ENCODE measurements around the gene SHROOM4. TPM values are rescaled to one million over a fixed set of nuclear protein-coding genes. Genes with fewer than 3 reads are reported as not detected.

SHROOM4 gene
- total RNA-seq, 2 experiments from 2014 or later: not detected

DNA sequence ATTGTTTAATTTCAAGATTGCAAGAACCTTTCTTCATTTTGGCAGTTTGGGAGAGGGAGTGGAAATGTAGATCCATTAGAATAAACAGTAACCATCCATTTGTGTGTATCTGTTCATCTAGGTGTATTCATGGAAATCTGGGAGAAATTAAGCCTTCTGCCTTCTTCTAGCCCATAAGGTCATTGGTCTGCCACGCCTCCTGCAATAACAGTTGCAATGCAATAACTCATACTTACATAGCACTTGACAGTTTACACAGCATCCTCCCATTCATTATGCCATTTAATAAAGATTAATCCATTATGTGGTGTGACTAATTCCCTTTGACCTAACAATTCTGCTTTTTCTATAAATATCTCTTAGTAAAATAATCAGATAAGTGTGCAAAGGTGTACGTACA is 42.6 kb downstream of the SHROOM4 start:
- H3K27ac ChIP-seq (ENCODE audit: low read depth, low read length, poor library complexity, severe bottlenecking): no peak overlapping the region
- intact Hi-C loops (cut with micrococcal nuclease; ENCODE audit: unreplicated experiment): no loop called here
- ChIA-PET CTCF (ENCODE audit: unreplicated experiment) (no interaction called here), POLR2A (no interaction called here)
- H2AFZ ChIP-seq (ENCODE audit: low read length): no peak overlapping the region
- H4K20me1 ChIP-seq (ENCODE audit: insufficient read depth, low read length): no peaks in the 10 kb centered on the region
- no peaks in the 10 kb centered on the region for H3K36me3 ChIP-seq (ENCODE audit: insufficient read depth, low read length)
- no peak overlapping the region for H3K4me3 ChIP-seq (ENCODE audit: low read depth, low read length, poor library complexity, severe bottlenecking)
- no peak for DNase-seq (ENCODE audit: low spot score)
- H3K4me1 ChIP-seq (ENCODE audit: insufficient read depth, low read length, poor library complexity, severe bottlenecking): no peaks in the 10 kb centered on the region
- no TSS peak for BruUV-seq (replicated peaks)
- TF ChIP-seq, protein P1, sequence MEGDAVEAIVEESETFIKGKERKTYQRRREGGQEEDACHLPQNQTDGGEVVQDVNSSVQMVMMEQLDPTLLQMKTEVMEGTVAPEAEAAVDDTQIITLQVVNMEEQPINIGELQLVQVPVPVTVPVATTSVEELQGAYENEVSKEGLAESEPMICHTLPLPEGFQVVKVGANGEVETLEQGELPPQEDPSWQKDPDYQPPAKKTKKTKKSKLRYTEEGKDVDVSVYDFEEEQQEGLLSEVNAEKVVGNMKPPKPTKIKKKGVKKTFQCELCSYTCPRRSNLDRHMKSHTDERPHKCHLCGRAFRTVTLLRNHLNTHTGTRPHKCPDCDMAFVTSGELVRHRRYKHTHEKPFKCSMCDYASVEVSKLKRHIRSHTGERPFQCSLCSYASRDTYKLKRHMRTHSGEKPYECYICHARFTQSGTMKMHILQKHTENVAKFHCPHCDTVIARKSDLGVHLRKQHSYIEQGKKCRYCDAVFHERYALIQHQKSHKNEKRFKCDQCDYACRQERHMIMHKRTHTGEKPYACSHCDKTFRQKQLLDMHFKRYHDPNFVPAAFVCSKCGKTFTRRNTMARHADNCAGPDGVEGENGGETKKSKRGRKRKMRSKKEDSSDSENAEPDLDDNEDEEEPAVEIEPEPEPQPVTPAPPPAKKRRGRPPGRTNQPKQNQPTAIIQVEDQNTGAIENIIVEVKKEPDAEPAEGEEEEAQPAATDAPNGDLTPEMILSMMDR (conservative IDR thresholded peaks at IDR 0.05; ENCODE audit: low read length): no peak
- H3K4me2 ChIP-seq (ENCODE audit: low read length): no peak overlapping the region
- H3K9me3 ChIP-seq (ENCODE audit: low read length): no peaks in the 10 kb centered on the region
- no peaks in the 10 kb centered on the region for H3K79me2 ChIP-seq (ENCODE audit: insufficient read depth, low read depth, low read length)
- no peaks in the 10 kb centered on the region for H3K9me2 ChIP-seq (ENCODE audit: insufficient read depth, low read length)

DNA sequence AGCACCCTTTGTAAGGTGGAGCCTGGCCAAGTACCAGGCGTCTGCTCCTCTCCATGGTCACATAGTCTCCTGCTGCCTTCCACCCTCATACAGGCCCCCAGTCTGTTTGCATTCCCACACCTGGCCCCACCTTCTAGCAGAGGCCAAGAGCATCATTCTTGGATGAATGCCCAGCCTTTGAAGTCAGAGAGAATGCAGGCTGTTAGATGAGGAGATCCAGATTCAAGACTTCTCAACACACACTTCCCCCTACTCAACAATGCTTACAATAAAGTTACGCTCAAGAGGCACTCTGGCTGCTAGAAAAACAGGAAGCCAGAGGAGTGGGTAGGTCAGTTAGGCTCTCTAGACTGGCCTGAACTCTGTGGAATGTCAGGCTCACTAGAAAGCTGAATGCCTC is 43.3 kb downstream of the SHROOM4 start:
- Histone ChIP-seq H2AFZ (ENCODE audit: low read length) (no peak overlapping the region), H3K27ac (ENCODE audit: low read depth, low read length, poor library complexity, severe bottlenecking) (no peak overlapping the region), H3K9me3 (ENCODE audit: low read length) (no peaks in the 10 kb centered on the region), H4K20me1 (ENCODE audit: insufficient read depth, low read length) (no peaks in the 10 kb centered on the region), H3K4me2 (ENCODE audit: low read length) (no peak overlapping the region), H3K4me1 (ENCODE audit: insufficient read depth, low read length, poor library complexity, severe bottlenecking) (no peaks in the 10 kb centered on the region), H3K36me3 (ENCODE audit: insufficient read depth, low read length) (no peaks in the 10 kb centered on the region), H3K79me2 (ENCODE audit: insufficient read depth, low read depth, low read length) (no peaks in the 10 kb centered on the region), H3K9me2 (ENCODE audit: insufficient read depth, low read length) (no peaks in the 10 kb centered on the region), H3K4me3 (ENCODE audit: low read depth, low read length, poor library complexity, severe bottlenecking) (no peak overlapping the region)
- ChIA-PET POLR2A (no interaction called here), CTCF (ENCODE audit: unreplicated experiment) (no interaction called here)
- no peak for TF ChIP-seq EZH2phosphoT487 (IDR thresholded peaks at IDR 0.05; ENCODE audit: borderline replicate concordance, low read depth, low read length)
- TF ChIP-seq, protein P1 (conservative IDR thresholded peaks at IDR 0.05; ENCODE audit: low read length): no peak
- DNase-seq (ENCODE audit: low spot score): no peak
- intact Hi-C loops (cut with micrococcal nuclease; ENCODE audit: unreplicated experiment): no loop called here
- BruUV-seq (replicated peaks): no TSS peak

DNA sequence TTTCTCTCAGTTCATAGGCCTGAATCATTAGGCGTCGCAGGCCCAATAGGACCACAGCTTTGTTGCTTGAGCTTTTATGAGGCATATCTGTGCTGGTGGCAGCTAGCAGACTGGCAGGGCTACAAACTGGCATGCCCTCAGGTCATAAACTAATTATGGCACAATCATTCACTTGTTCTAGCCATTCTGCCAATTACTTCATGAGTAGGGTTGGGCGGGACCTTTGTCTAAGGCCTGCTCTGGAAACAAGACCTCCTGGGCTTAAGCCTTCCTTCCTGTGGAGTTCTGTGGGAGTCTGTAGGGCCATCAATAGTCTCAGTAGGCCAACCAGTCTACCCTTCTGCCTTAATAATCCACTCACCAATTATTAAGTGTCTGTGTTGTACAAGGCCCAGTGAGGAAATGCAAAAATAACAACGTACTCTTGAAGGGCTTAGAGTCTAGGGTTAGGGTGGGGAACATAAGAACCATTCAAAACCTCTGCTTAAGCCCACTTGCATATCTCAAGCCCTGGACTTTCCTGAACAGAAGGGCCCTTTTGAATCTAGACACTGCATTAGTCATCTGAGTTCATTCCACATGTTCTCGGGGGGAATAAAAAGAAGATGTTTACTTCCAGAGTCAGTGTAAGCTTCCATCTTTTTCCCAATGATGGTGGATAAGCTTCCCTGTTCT is 44.5 kb downstream of the SHROOM4 start:
- H3K9me3 ChIP-seq (ENCODE audit: low read length): no peaks in the 10 kb centered on the region
- intact Hi-C loops (cut with micrococcal nuclease; ENCODE audit: unreplicated experiment): no loop called here
- H3K27ac ChIP-seq (ENCODE audit: low read depth, low read length, poor library complexity, severe bottlenecking): no peak overlapping the region
- H2AFZ ChIP-seq (ENCODE audit: low read length): no peak overlapping the region
- H3K79me2 ChIP-seq (ENCODE audit: insufficient read depth, low read depth, low read length): no peaks in the 10 kb centered on the region
- H3K36me3 ChIP-seq (ENCODE audit: insufficient read depth, low read length): no peaks in the 10 kb centered on the region
- no peaks in the 10 kb centered on the region for H4K20me1 ChIP-seq (ENCODE audit: insufficient read depth, low read length)
- H3K4me3 ChIP-seq (ENCODE audit: low read depth, low read length, poor library complexity, severe bottlenecking): no peak overlapping the region
- H3K9me2 ChIP-seq (ENCODE audit: insufficient read depth, low read length): no peaks in the 10 kb centered on the region
- no peak overlapping the region for H3K4me2 ChIP-seq (ENCODE audit: low read length)
- ChIA-PET POLR2A (no interaction called here), CTCF (ENCODE audit: unreplicated experiment) (no interaction called here)
- H3K4me1 ChIP-seq (ENCODE audit: insufficient read depth, low read length, poor library complexity, severe bottlenecking): no peaks in the 10 kb centered on the region
- DNase-seq (ENCODE audit: low spot score): no peak
- no TSS peak for BruUV-seq (replicated peaks)
- TF ChIP-seq, protein P1 (conservative IDR thresholded peaks at IDR 0.05; ENCODE audit: low read length): no peak
- TF ChIP-seq EZH2phosphoT487 (IDR thresholded peaks at IDR 0.05; ENCODE audit: borderline replicate concordance, low read depth, low read length): no peak
